ENCODE data around the gene EFCAB6.

- no peak for TF ChIP-seq POLR2A (IDR thresholded peaks at IDR 0.05; ENCODE audit: low read length)
- no peak for TF ChIP-seq GATA1 (IDR thresholded peaks at IDR 0.05; ENCODE audit: low read depth, low read length)
These were observed 47.1 kb upstream of the EFCAB6 start for GRCh38 chr22:43859176-43859575.

Measured in erythroblast (primary cell).